ENCODE data around the gene MARK1.
"Not testable (repeated sequence)": the region's sequence is repeated elsewhere in the genome, so short reads cannot be mapped to it uniquely, and the experiment has no call there.

The MARK1 gene

GRCh38 chr1:220595179-220595578 is 67.2 kb downstream of the MARK1 start:
- TF ChIP-seq EZH2 (optimal IDR thresholded peaks at IDR 0.05; ENCODE audit: low read depth, low read length) (no peak), CTCF (IDR thresholded peaks at IDR 0.05; ENCODE audit: low read length) (no peak)

GRCh38 chr1:220604926-220605325 is 77.0 kb downstream of the MARK1 start:
- Histone ChIP-seq H4K20me1 (ENCODE audit: insufficient read depth, low read length) (no peaks in the 10 kb centered on the region), H3K27me3 (replicated peaks; ENCODE audit: insufficient read depth, low read length) (no peaks in the 10 kb centered on the region), H3K79me2 (ENCODE audit: low read length) (no peaks in the 10 kb centered on the region), H3K9me2 (replicated peaks; ENCODE audit: insufficient read depth, low read length) (no peaks in the 10 kb centered on the region), H3K27ac (ENCODE audit: low read length) (no peak overlapping the region), H3K9ac (ENCODE audit: low read length) (no peak overlapping the region), H3K9me3 (replicated peaks; ENCODE audit: insufficient read depth, low read length) (no peaks in the 10 kb centered on the region), H2AFZ (ENCODE audit: low read length) (no peak overlapping the region), H3K4me1 (ENCODE audit: low read length) (no peaks in the 10 kb centered on the region), H3F3A (ENCODE audit: insufficient read depth, low read length) (no peaks in the 10 kb centered on the region), H3K36me3 (replicated peaks; ENCODE audit: insufficient read depth, low read length) (no peaks in the 10 kb centered on the region), H3K4me2 (ENCODE audit: low read depth, low read length) (no peak overlapping the region), H3K4me3 (ENCODE audit: low read length) (no peak overlapping the region)
- DNase-seq = no peak
- TF ChIP-seq EZH2 (optimal IDR thresholded peaks at IDR 0.05; ENCODE audit: low read depth, low read length) (no peak), EZH2phosphoT487 (IDR thresholded peaks at IDR 0.05; ENCODE audit: low read length) (no peak), CTCF (IDR thresholded peaks at IDR 0.05; ENCODE audit: low read length) (no peak)

More at GRCh38 chr1:220595179-220595578, 67.2 kb downstream of the MARK1 start:
- Histone ChIP-seq H3K9ac (ENCODE audit: low read length) (no peak overlapping the region), H3K9me3 (replicated peaks; ENCODE audit: insufficient read depth, low read length) (no peaks in the 10 kb centered on the region), H3F3A (ENCODE audit: insufficient read depth, low read length) (no peaks in the 10 kb centered on the region), H3K4me1 (ENCODE audit: low read length) (no peaks in the 10 kb centered on the region), H3K4me2 (ENCODE audit: low read depth, low read length) (no peak overlapping the region), H2AFZ (ENCODE audit: low read length) (no peak overlapping the region), H3K4me3 (ENCODE audit: low read length) (no peak overlapping the region), H3K9me2 (replicated peaks; ENCODE audit: insufficient read depth, low read length) (no peaks in the 10 kb centered on the region), H3K36me3 (replicated peaks; ENCODE audit: insufficient read depth, low read length) (no peaks in the 10 kb centered on the region), H4K20me1 (ENCODE audit: insufficient read depth, low read length) (no peaks in the 10 kb centered on the region), H3K27me3 (replicated peaks; ENCODE audit: insufficient read depth, low read length) (no peaks in the 10 kb centered on the region), H3K79me2 (ENCODE audit: low read length) (no peaks in the 10 kb centered on the region), H3K27ac (ENCODE audit: low read length) (no peak overlapping the region)
- DNase-seq = no peak

GRCh38 chr1:220605651-220606050 is 77.7 kb downstream of the MARK1 start:
- H3K4me1 ChIP-seq (ENCODE audit: low read length); H3K4me3 ChIP-seq (ENCODE audit: low read length); H3K9me2 ChIP-seq (replicated peaks; ENCODE audit: insufficient read depth, low read length); H4K20me1 ChIP-seq (ENCODE audit: insufficient read depth, low read length); H3K9me3 ChIP-seq (replicated peaks; ENCODE audit: insufficient read depth, low read length); H3K27me3 ChIP-seq (replicated peaks; ENCODE audit: insufficient read depth, low read length); H2AFZ ChIP-seq (ENCODE audit: low read length); H3F3A ChIP-seq (ENCODE audit: insufficient read depth, low read length); H3K4me2 ChIP-seq (ENCODE audit: low read depth, low read length); H3K79me2 ChIP-seq (ENCODE audit: low read length); H3K27ac ChIP-seq (ENCODE audit: low read length); DNase-seq; H3K36me3 ChIP-seq (replicated peaks; ENCODE audit: insufficient read depth, low read length); H3K9ac ChIP-seq (ENCODE audit: low read length): not testable (repeated sequence)

- not testable (repeated sequence) for H3F3A ChIP-seq (ENCODE audit: insufficient read depth, low read length); H3K4me1 ChIP-seq (ENCODE audit: low read length); H3K4me2 ChIP-seq (ENCODE audit: low read depth, low read length); H3K36me3 ChIP-seq (replicated peaks; ENCODE audit: insufficient read depth, low read length); H3K79me2 ChIP-seq (ENCODE audit: low read length); DNase-seq; H3K27me3 ChIP-seq (replicated peaks; ENCODE audit: insufficient read depth, low read length); H3K27ac ChIP-seq (ENCODE audit: low read length); H4K20me1 ChIP-seq (ENCODE audit: insufficient read depth, low read length); H3K9ac ChIP-seq (ENCODE audit: low read length); H3K9me2 ChIP-seq (replicated peaks; ENCODE audit: insufficient read depth, low read length); H3K9me3 ChIP-seq (replicated peaks; ENCODE audit: insufficient read depth, low read length); H3K4me3 ChIP-seq (ENCODE audit: low read length); H2AFZ ChIP-seq (ENCODE audit: low read length)
Observed at GRCh38 chr1:220611100-220611499, 83.2 kb downstream of the MARK1 start.
